Measurements from ENCODE around the gene INSRR.

Gene INSRR

DNA sequence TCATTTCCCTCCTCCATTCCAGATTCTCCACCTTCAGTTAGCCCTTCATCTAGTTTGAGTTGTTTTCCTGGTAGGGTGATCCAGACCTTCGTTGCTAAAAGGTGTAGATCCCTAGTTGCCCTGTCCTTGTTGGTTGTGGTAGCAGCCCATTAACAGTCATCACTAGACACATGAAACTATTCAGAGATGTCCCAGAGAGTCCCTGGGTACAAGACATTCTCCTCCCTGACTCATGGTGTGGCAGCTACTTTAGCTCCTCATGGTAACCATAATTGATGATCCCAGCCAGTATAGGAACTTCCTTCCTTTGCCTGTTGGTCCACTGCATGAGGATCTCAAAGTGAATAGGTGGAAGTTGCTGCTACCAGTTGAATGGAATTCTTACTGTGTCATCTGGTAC is 36.2 kb downstream of the INSRR start:
- no peak for DNase-seq

- no peak for DNase-seq
Observed at GRCh38 chr1:156821801-156822200, 37.1 kb downstream of the INSRR start.

DNA sequence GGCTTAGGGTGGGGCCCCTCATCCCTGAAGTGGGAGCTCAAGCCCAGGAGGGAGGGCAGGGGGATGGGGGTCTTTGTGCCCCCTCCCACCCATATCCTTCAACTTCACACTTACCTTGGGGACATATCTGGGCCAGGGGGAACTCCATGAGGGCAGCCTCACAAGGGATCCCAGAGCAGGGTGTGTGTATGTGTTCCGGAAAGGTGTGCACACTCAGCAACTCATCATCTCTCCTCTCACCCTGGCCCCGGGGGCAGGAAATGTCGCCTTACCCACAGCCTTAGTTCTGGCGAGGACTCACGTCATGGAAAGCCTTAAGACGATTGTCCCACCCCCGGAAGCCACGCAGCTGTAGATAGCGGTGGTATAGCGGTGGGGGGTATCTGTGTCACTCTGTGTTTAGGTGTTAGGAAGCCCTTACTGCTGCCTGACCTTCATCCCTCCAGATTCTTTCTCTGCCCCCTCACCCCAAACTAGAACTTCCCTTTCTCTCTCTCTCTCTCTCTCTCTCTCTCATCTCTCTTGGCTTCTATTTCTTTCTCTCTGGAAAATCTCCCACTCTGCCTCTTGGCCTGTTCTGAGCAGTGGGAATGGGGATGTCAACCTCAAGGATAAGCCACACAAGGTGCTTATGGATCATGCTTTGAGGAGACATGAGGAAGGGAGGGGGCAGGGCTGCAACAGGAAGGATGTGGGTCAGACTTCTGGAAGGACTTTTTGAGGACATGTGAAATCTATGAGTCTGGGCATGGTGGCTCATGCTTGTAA is 42.2 kb downstream of the INSRR start, which contains the start of gene SH2D2A:
Gene SH2D2A (minus strand): TSS at position 288 of the 768 bp plus-strand sequence. CDS start 140 bp downstream, at position 148.
- no peak for DNase-seq

DNA sequence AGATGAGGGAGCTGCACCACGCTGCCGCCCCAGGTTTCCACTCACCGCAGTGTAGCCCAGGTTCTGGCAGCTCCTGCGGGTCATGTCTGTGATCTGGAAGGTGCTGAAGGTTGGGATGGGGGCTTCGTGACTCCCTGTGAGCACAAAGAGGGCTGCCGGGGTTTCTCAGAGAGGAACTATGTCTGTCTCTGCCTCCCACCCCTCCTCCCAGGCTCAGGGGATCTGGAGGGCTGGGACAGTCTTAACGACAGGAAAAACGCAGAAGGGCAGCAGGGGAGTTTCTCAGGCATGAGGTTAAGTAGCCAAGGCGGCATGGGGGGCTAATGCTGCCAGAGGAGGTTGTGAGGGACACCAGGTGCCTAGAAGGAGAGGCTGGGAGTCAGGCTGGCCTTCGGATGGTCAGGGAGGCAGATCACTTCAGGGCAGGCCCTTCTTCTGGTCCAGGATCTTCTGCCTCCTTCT is 42.9 kb downstream of the INSRR start:
- DNase-seq = no peak

DNA sequence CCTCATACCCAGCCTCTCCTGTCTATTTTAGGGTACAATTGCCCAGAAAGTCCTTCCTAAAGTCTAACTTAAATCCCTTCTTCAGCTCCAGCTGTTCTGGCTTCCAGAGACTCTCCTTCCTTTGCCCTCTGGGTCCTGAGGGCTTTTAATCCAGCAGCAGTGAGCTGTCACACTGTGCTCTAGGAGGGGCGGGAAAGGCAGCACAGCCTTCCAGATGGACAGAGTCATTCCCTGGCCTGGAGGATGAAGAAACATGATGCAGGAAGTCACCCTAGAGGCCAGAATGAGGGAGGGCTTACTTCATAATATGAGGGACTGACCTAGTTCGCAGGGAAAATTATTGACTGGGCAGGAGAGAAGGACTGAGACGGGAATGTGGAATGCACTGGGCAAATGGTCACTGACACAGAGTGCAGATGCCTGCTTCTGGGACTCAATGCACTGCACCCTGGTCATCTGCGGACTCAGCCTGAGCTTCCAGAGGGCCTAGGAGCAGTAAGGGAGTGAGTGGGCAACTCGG is 43.5 kb downstream of the INSRR start:
- no peak for DNase-seq

GRCh38 chr1:156814571-156815260 is 44.2 kb downstream of the INSRR start:
- DNase-seq = no peak

- DNase-seq = peak; percentile 39
Observed at GRCh38 chr1:156813750-156814570, 45.0 kb downstream of the INSRR start.

GRCh38 chr1:156813298-156813697 is 45.6 kb downstream of the INSRR start:
- no peak for DNase-seq

GRCh38 chr1:156812293-156812990 is 46.5 kb downstream of the INSRR start:
- DNase-seq = no peak

- DNase-seq = no peak
Observed at GRCh38 chr1:156811168-156811567, 47.7 kb downstream of the INSRR start.

- no peak for DNase-seq
Observed at GRCh38 chr1:156809711-156810366, 49.1 kb downstream of the INSRR start.

DNA sequence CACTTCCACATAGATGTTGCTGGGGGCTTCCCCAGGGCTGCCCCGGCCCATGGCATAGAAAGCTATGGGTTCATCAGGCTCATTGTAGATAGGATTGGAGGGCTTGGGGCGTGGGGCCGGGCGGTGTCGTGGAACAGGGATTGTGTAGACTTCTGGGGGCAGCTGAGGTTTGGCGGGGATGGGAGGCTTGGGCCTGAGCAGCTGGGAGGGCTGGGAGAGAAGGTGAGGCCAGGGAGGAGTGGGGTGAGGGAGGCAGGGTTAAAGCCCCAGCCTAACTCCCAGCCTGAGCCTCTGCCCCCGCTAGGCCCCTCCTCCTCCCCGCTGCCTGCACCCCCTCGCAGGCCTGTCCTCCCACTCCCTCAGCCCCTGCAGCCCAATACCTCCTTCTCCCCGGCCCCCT is 49.6 kb downstream of the INSRR start:
- DNase-seq = no peak

- DNase-seq = no peak
Observed at GRCh38 chr1:156808186-156809030, 50.5 kb downstream of the INSRR start.

- DNase-seq = no peak
Observed at GRCh38 chr1:156807627-156808026, 51.3 kb downstream of the INSRR start.

DNA sequence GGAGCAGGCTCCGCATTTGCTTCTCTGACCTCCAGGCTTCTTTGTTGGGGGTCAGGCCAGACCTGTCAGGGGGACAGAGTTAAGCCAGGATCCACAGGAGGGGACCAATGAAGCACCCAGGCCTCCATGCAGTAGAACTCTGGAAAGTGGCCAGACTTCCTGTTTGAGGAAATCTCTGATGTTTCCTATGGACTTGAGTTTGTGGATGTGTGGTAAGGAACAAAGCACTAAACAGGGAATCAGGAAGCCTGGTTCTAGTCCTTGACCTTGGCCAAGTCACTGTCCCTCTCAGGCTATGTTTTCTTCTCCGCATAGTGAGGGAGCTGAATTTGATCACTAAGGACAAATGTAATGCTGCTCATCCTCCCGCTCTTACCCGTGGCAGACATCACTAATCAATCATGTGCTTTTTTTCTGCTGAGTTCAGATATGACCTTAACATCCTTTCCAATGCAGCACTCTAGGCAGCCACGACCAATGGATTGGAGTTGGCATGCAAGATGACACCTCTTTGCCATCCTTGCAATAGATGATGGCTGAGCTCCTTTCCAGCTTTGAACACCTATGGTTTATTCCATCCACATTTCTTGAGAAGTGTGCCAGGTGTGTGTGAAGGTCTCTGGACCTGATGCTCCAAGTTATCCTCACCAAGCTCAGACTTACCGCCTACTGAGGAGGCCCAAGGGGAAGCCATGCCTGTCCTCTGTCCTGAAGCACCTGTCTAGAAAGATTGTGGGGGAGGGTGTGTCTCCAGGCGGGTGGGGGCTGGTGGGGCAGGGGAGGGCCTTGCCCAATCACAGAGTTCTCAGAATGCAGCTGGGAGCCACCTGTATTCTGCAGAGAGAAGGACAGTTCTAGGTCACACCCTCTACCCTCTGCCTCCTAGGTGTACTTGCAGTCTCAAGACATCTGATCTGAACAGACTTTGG is 52.1 kb downstream of the INSRR start:
- DNase-seq = no peak

DNA sequence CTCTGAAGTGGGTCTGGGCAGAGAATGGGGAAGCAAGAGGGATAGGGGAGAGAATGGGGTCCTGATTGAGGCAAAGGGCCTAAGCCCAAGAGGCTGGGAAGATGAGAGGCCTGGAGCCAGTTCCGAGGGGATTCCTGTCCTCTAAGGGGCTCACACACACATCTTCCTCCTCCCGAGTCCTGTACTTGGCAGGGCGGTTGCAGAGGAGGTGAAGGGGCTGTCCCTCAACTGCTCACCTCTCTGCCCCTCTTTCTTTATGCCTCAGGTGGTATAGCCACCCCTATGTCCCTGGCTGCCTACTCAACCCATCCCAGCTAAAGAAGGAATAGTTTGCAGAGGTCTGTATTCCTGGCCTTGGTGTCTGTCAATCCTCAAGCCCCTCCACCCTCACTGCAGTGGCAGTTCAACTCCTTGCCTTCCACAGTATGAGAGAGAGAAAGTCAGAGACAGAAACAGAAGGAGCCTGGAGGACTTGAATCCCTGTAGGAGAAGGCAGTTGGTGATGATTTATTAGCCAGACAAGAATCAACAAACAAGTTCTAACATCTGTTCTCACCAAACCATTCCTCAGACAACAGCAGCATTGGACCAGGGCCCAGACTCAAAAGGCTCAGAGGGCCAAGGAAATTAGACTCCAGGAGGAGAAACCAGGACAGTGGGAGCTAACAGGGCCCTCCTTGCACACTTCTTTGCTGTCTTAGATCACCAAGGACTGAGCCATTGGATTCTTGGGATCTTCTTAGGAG is 53.0 kb downstream of the INSRR start:
- DNase-seq = peak; percentile 90

- peak; percentile 95 for DNase-seq
Observed at GRCh38 chr1:156804572-156805243, 54.2 kb downstream of the INSRR start.

- DNase-seq = no peak
Observed at GRCh38 chr1:156804026-156804425, 54.9 kb downstream of the INSRR start.

Data from DMS79 (cell line).